Gastrocnemius medialis (tissue), 4 donors: Measurements from ENCODE around the gene MCF2L2.

Experiments used
- POLR2A ChIP-seq, 2 donors: fragments of 450-650 bp; IDR thresholded peaks; one replicate each; pipeline ENCODE4 v1.6.1; 2017; ENCODE audit warnings: antibody characterized with exemption in 2 of 2, mild to moderate bottlenecking in 2 of 2, moderate library complexity in 2 of 2
- TF ChIP-seq, protein P1 (sequence below), 5 experiments: fragments of 450-650 bp in 3 of 5; fragments of 200-600 bp in 2 of 5; sonication (generic) in 2 of 5; IDR thresholded peaks in 4 of 5; conservative IDR thresholded peaks in 1 of 5; 1 replicate in 4 of 5; 2 replicates in 1 of 5; pipeline ENCODE4 v1.5.1; 2016 to 2019; ENCODE audit warnings: antibody characterized with exemption in 5 of 5, mild to moderate bottlenecking in 3 of 5, moderate library complexity in 3 of 5

DNA sequence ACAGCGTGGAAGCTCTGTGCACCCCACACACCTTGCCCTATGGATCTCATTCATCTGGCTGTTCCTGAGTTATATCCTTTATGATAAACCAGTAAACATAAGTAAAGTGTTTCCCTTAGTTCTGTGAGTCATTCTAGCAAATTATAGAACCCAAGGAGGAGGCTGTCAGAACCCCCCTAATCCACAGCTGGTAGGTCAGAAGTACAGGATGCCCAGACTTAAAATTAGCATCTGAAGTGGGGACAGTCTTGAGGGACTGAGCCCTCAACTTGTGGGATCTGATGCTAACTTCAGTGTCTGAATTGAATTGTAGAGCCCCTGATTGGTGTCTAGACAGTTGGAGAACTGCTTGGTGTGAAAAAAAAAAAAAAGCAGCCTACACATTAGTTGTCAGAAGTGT lies 100.3 kb downstream of the MCF2L2 start:
- TF ChIP-seq, protein P1, sequence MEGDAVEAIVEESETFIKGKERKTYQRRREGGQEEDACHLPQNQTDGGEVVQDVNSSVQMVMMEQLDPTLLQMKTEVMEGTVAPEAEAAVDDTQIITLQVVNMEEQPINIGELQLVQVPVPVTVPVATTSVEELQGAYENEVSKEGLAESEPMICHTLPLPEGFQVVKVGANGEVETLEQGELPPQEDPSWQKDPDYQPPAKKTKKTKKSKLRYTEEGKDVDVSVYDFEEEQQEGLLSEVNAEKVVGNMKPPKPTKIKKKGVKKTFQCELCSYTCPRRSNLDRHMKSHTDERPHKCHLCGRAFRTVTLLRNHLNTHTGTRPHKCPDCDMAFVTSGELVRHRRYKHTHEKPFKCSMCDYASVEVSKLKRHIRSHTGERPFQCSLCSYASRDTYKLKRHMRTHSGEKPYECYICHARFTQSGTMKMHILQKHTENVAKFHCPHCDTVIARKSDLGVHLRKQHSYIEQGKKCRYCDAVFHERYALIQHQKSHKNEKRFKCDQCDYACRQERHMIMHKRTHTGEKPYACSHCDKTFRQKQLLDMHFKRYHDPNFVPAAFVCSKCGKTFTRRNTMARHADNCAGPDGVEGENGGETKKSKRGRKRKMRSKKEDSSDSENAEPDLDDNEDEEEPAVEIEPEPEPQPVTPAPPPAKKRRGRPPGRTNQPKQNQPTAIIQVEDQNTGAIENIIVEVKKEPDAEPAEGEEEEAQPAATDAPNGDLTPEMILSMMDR (IDR thresholded peaks at IDR 0.05 in 4 of 5, conservative IDR thresholded peaks at IDR 0.05 in 1 of 5): no peak
- TF ChIP-seq POLR2A (IDR thresholded peaks at IDR 0.05): no peak
